ENCODE measurements around the gene ITPR2. TPM values are rescaled to one million over a fixed set of nuclear protein-coding genes. Genes with fewer than 3 reads are reported as not detected.

ITPR2 gene
- total RNA-seq, 2 experiments from 2014 or later = 28.8 to 29.9 TPM

- no peak overlapping the region for H3K27ac Mint-ChIP-seq
- intact Hi-C loops (cut with DNase I, micrococcal nuclease) = no loop called here
- CTCF ChIA-PET = no interaction called here
Observed at GRCh38 chr12:26367991-26368730, 464.8 kb downstream of the ITPR2 start.

GRCh38 chr12:26361964-26362363, 471.0 kb downstream of the ITPR2 start:
- intact Hi-C loops (cut with DNase I, micrococcal nuclease) = no loop called here
- no peaks in the 10 kb centered on the region for H3K9me3 ChIP-seq (ENCODE audit: control insufficient read depth in 1 of 2, insufficient read depth in 1 of 2, low read length in 2 of 2)
- ChIA-PET CTCF (no interaction called here), POLR2A (no interaction called here)
- no peak for TF ChIP-seq CTCF (IDR thresholded peaks at IDR 0.05)
- no peak overlapping the region for H3K27ac ChIP-seq (ENCODE audit: low read depth in 1 of 2, low read length in 2 of 2)
- no peaks in the 10 kb centered on the region for H3K4me1 ChIP-seq (ENCODE audit: insufficient read depth, low read length)
- Mint-ChIP-seq H3K27me3 (no peaks in the 10 kb centered on the region), H3K27ac (no peak overlapping the region), H3K4me1 (ENCODE audit: low read depth) (no peaks in the 10 kb centered on the region), H3K36me3 (ENCODE audit: low read depth) (peaks cover 4% of the 10 kb centered on the region), H3K9me3 (no peaks in the 10 kb centered on the region), H3K4me3 (no peak overlapping the region)
- H3K27me3 ChIP-seq (ENCODE audit: control insufficient read depth in 1 of 2, insufficient read depth in 2 of 2, low read length in 2 of 2) = no peaks in the 10 kb centered on the region
- ATAC-seq (ENCODE audit: poor library complexity) (no peak), DNase-seq (no peak)
- H3K4me3 ChIP-seq (ENCODE audit: low read length) = no peak overlapping the region
- H3K36me3 ChIP-seq (ENCODE audit: insufficient read depth, low read length) = no peaks in the 10 kb centered on the region

More at GRCh38 chr12:26367991-26368730, 464.8 kb downstream of the ITPR2 start:
- Histone ChIP-seq H3K4me1 (ENCODE audit: insufficient read depth, low read length) (no peaks in the 10 kb centered on the region), H3K27me3 (ENCODE audit: control insufficient read depth in 1 of 2, insufficient read depth in 2 of 2, low read length in 2 of 2) (no peaks in the 10 kb centered on the region), H3K9me3 (ENCODE audit: control insufficient read depth in 1 of 2, insufficient read depth in 1 of 2, low read length in 2 of 2) (no peaks in the 10 kb centered on the region), H3K27ac (ENCODE audit: low read depth in 1 of 2, low read length in 2 of 2) (no peak overlapping the region), H3K4me3 (ENCODE audit: low read length) (no peak overlapping the region), H3K36me3 (ENCODE audit: insufficient read depth, low read length) (no peaks in the 10 kb centered on the region)
- Mint-ChIP-seq H3K4me1 (ENCODE audit: low read depth) (no peaks in the 10 kb centered on the region), H3K27me3 (no peaks in the 10 kb centered on the region), H3K36me3 (ENCODE audit: low read depth) (peaks cover 15% of the 10 kb centered on the region), H3K4me3 (no peak overlapping the region), H3K9me3 (no peaks in the 10 kb centered on the region)
- no peak for TF ChIP-seq CTCF (IDR thresholded peaks at IDR 0.05)
- POLR2A ChIA-PET = no interaction called here
- DNase-seq = no peak
- ATAC-seq (ENCODE audit: poor library complexity) = no peak

- Mint-ChIP-seq H3K27me3 (no peaks in the 10 kb centered on the region), H3K9me3 (no peaks in the 10 kb centered on the region), H3K36me3 (ENCODE audit: low read depth) (peaks cover 4% of the 10 kb centered on the region), H3K27ac (no peak overlapping the region), H3K4me1 (ENCODE audit: low read depth) (no peaks in the 10 kb centered on the region), H3K4me3 (no peak overlapping the region)
- ChIA-PET CTCF (no interaction called here), POLR2A (no interaction called here)
- Histone ChIP-seq H3K27ac (ENCODE audit: low read depth in 1 of 2, low read length in 2 of 2) (no peak overlapping the region), H3K36me3 (ENCODE audit: insufficient read depth, low read length) (no peaks in the 10 kb centered on the region), H3K4me3 (ENCODE audit: low read length) (no peak overlapping the region), H3K4me1 (ENCODE audit: insufficient read depth, low read length) (no peaks in the 10 kb centered on the region), H3K9me3 (ENCODE audit: control insufficient read depth in 1 of 2, insufficient read depth in 1 of 2, low read length in 2 of 2) (no peaks in the 10 kb centered on the region), H3K27me3 (ENCODE audit: control insufficient read depth in 1 of 2, insufficient read depth in 2 of 2, low read length in 2 of 2) (no peaks in the 10 kb centered on the region)
- intact Hi-C loops (cut with DNase I, micrococcal nuclease) = no loop called here
- ATAC-seq (ENCODE audit: poor library complexity) (no peak), DNase-seq (peak in 1 of 14 experiments; percentile 8)
- TF ChIP-seq CTCF (IDR thresholded peaks at IDR 0.05) = no peak
Observed at GRCh38 chr12:26360062-26360461, 472.9 kb downstream of the ITPR2 start.
